ENCODE measurements around the gene HDGFL2.

The HDGFL2 gene

GRCh38 chr19:4471403-4472173, 509 bp upstream of the HDGFL2 start:
- DNase-seq = peak; percentile 100

GRCh38 chr19:4473011-4473762, 1.1 kb downstream of the HDGFL2 start:
- DNase-seq = no peak

- DNase-seq = no peak
Observed at GRCh38 chr19:4473763-4474513, 1.8 kb downstream of the HDGFL2 start.

DNA sequence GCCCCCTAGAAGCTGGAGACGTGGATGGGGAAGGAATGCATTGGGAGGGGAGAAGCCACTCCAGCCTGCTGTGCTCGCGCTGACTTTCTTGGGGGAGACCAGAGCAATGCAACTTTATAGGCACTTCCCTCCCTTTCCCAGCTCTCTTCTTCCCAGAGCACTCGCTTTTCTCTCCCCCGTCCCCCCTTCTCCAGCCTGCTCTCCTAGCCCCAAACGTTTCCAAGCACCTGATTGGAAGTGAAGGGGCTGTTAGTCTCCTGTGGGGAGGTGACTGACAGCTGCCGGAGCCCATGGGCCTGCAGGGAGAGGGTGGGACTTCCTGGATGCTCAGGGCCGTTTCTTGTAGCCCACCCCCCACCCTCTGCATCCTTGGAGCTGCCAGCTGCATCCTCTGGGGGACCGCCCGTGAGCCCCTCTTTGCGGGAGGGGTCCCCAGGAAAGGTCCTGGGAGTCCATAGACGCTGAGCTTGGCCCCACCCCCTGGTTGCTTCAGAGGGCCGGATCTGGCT, 2.5 kb downstream of the HDGFL2 start:
- peak; percentile 66 for DNase-seq

DNA sequence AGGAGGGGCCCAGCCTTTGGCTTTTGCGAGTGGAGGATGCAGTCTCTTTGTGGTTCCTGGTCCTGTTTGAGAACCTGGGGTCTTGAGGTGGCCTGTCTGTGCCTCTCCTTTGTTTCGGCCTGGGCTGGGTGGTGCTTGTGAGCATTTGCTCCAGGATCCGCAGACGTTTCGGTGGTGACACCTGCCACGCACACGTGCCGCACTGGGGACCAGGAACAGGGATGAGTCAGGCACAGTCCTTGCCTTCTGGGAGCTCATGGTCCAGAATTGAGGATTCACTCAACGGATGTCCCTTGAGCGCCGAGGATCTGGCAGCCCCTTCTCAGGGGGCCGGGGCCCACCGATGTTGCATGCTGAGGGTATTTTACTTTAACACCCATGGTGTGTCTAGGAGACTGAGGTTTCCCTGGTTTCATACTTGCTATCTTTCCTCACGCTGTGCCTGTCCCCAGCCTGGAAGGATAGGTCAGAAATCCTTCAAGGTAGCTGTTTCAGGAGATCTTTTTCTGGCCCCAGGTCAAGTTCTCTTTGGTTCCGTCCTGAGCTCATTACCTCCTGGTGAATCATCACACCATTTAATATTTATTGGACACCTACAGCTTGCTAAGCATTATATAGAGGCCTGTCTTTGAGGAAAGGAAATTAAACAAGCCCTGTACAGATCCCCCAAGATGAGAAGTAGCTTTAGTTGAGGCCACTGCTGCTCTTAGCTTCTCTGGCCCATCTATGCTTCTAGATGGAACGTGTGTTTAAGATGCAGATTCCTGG, 5.1 kb downstream of the HDGFL2 start:
- DNase-seq = no peak

DNA sequence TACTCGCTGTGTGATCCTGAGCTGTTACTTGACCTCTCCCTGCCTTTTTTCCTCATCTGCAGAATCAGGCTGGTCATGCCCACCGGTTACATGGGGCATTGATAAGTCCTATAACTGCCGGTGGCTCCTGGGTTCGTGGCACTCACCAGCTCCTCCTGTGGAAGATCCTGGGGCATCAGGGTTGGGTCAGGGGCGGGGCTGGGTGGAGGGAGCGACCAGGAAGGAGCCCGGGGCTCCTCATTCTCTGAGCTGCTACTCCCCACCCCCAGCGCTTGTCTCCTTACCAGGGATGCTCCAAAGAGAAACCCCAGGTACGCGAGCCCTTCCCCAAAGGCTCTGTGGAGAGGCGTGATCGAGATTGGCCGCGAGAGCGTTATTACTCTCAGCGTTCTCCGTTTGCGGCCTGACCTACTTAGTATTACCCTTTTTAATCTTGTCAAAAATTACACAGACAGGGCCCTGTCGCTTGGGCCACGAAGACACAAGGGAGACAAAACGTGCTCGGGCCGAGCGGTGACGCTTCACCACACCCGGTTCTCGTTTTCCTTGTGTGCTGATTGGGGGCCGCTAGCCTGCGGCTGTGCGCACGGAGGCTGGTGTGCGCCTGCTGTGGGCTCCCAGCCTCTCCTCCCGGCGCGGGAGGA, 10.7 kb downstream of the HDGFL2 start:
- no peak for DNase-seq

- no peak for DNase-seq
Observed at GRCh38 chr19:4483385-4483784, 11.3 kb downstream of the HDGFL2 start.

- no peak for DNase-seq
Observed at GRCh38 chr19:4487572-4487971, 15.5 kb downstream of the HDGFL2 start.

DNA sequence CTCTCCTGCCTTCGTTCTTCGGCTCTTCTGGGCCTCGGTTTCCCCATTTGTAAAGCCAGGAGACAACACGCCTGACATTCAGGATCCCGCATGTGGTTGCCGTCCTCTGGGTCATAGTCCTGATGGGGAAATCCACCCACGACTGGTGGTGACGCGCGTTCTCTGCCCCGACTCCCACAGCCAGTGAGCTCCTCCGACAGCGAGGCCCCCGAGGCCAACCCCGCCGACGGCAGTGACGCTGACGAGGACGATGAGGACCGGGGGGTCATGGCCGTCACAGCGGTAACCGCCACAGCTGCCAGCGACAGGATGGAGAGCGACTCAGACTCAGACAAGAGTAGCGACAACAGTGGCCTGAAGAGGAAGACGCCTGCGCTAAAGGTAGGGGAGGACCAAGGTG, 16.4 kb downstream of the HDGFL2 start:
- DNase-seq = no peak

- DNase-seq = no peak
Observed at GRCh38 chr19:4491446-4491845, 19.3 kb downstream of the HDGFL2 start.

- no peak for DNase-seq
Observed at GRCh38 chr19:4492337-4493103, 20.4 kb downstream of the HDGFL2 start.

DNA sequence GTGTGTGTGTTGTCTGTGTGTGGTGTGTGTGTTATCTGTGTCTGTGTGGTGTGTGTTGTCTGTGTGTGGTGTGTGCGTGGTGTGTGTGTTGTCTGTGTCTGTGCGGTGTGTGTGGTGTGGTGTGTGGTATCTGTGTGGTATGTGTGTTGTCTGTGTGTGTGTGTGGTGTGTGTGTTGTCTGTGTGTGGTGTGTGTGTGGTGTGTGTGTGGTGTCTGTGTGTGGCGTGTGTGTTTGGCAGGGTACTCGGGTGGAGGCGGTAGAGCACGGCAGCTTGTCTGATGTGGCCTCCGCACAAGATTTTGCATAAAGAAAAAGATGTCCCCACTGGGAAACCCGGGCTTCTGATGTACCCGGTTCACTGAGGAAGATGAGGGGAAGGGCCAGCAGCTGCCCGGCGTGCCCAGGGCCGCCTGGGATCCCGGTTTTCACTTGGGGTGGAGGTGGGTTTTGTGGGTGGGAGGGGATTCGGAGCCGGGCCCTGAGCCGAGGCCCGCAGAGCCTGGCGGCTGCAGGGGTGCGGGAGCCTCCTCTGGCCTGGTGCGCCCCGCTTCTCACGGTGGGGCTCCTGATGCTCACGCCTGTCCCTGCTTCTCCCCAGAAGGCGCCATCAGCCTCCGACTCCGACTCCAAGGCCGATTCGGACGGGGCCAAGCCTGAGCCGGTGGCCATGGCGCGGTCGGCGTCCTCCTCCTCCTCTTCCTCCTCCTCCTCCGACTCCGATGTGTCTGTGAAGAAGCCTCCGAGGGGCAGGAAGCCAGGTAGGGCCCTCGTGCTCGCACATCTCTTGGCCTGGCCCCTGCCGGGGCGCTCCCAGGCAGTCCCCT, 21.2 kb downstream of the HDGFL2 start:
- DNase-seq = no peak

- DNase-seq = no peak
Observed at GRCh38 chr19:4493929-4494690, 22.0 kb downstream of the HDGFL2 start.

DNA sequence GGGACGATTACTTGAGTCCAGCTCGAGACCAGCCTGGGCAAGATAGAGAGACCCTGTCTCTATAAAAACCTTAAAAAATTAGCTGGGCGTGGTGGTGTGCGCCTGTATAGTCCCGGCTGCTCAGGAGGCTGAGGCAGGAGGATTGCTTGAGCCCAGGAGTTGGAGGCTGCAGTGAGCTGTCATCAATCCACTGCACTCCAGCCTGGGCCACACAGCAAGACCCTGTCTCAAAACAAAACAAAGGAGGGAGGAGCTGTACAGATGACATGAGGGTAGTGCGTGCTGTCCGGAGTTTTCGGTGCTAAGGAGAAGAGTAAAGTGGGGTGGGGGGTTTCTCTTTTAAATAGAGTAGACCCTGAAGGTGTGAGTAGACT, 22.6 kb downstream of the HDGFL2 start:
- no peak for DNase-seq

- DNase-seq = no peak
Observed at GRCh38 chr19:4495471-4495870, 23.4 kb downstream of the HDGFL2 start.

DNA sequence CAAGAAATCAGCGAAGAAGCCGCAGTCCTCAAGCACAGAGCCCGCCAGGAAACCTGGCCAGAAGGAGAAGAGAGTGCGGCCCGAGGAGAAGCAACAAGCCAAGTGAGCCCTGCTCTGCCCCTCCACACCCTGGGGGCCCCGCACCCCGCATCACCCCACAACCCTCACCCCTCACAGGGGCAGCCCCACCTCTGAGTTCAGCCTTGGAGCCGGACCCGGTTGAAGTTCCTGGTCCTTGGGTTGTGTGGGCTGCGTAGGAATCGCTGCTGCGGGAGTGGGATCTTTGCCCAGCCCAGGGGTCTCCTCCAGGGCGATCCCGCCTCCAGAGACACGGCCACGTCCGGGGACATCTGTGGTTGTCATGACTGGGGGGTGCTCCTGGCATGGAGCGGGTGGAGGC, 24.2 kb downstream of the HDGFL2 start:
- no peak for DNase-seq

GRCh38 chr19:4497770-4498389, 25.8 kb downstream of the HDGFL2 start:
- DNase-seq = no peak

GRCh38 chr19:4498694-4499093, 26.6 kb downstream of the HDGFL2 start:
- no peak for DNase-seq

DNA sequence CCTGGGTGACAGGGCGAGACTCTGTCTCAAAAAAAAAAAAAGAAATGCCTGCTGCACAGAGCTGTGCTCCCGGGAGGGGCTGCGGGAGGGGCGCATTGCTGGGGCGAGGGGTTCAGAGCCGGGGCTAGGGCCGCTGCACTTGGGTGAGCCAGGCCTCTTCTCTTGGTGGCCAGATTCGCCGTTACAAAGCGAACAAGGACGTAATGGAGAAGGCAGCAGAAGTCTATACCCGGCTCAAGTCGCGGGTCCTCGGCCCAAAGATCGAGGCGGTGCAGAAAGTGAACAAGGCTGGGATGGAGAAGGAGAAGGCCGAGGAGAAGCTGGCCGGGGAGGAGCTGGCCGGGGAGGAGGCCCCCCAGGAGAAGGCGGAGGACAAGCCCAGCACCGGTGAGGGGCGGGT, 27.2 kb downstream of the HDGFL2 start:
- DNase-seq = no peak
